NB4 (cell line): Measurements from ENCODE around the gene FMO2.

Experiments
- CTCF ChIP-seq: IDR thresholded peaks from one replicate; pipeline ENCODE4 v1.5.1; 2012; ENCODE audit warnings: low read depth, low read length
- MAX ChIP-seq: IDR thresholded peaks from 2 replicates; pipeline ENCODE4 v1.6.1; 2011; ENCODE audit warnings: low read depth, low read length

- TF ChIP-seq CTCF (no peak), MAX (no peak)
These were observed 67.4 kb downstream of the FMO2 start for GRCh38 chr1:171252482-171252881.
